Caco-2 (cell line): Measurements from ENCODE around the gene MORN5. TPM values are rescaled to one million over a fixed set of nuclear protein-coding genes. Genes with fewer than 3 reads are reported as not detected.

ENCODE experiments used
- BruUV-seq: library from RNA; stranded (reverse); fragments of 400-500 nt; replicated peaks from 2 replicates; lab custom pipeline; 2021; lab: Mats Ljungman, UMichigan
- CTCF ChIA-PET: fragments of 300-600 bp; sonication (Branson Sonifier 250); formaldehyde crosslinking; loops from one replicate; lab custom pipeline; 2022; ENCODE audit warnings: antibody characterized with exemption; lab: Charles Lee
- POLR2A ChIA-PET: fragments of 300-600 bp; sonication (Branson Sonifier 250); formaldehyde crosslinking; loops from one replicate; lab custom pipeline; 2022; ENCODE audit warnings: antibody characterized with exemption; lab: Charles Lee
- DNase-seq, 2 experiments: peaks; one replicate each; pipeline versions ENCODE4 v3.0.0 to v3.0.0-alpha.2; 2020 to 2022
- H3K27me3 ChIP-seq: replicated peaks from 2 replicates; pipeline ENCODE4 v1.6.0; 2011; ENCODE audit warnings: low read length; ENCODE audit not compliant: control insufficient read depth, insufficient read depth
- H3K36me3 ChIP-seq: 2 replicates; pipeline ENCODE4 v1.5.1; 2011; ENCODE audit warnings: low read length; ENCODE audit not compliant: control insufficient read depth, insufficient read depth
- H3K4me1 ChIP-seq: fragments of 250-450 bp; sonication (Bioruptor Pico); 2 replicates; pipeline ENCODE4 v1.5.1; 2020; ENCODE audit warnings: mild to moderate bottlenecking
- H3K4me3 ChIP-seq: 2 replicates; pipeline ENCODE4 v1.5.1; 2011; ENCODE audit warnings: low read depth, mild to moderate bottlenecking, control low read depth, low read length
- H3K9me3 ChIP-seq: fragments of 250-450 bp; sonication (Bioruptor Pico); 2 replicates; pipeline ENCODE4 v1.5.1; 2020; ENCODE audit warnings: mild to moderate bottlenecking, moderate library complexity
- H3K27ac Mint-ChIP-seq: one replicate; pipeline ENCODE4 v1.8.0; 2022; ENCODE audit warnings: mixed read lengths; ENCODE audit not compliant: unreplicated experiment
- H3K27me3 Mint-ChIP-seq: one replicate; pipeline ENCODE4 v1.8.0; 2022; ENCODE audit warnings: mixed read lengths; ENCODE audit not compliant: insufficient read depth, unreplicated experiment
- H3K36me3 Mint-ChIP-seq: one replicate; pipeline ENCODE4 v1.8.0; 2022; ENCODE audit warnings: mild to moderate bottlenecking, mixed read lengths; ENCODE audit not compliant: insufficient read depth, unreplicated experiment
- H3K4me1 Mint-ChIP-seq: one replicate; pipeline ENCODE4 v1.8.0; 2022; ENCODE audit warnings: low read depth, mixed read lengths; ENCODE audit not compliant: unreplicated experiment
- H3K4me3 Mint-ChIP-seq: one replicate; pipeline ENCODE4 v1.8.0; 2022; ENCODE audit warnings: mild to moderate bottlenecking, moderate library complexity, mixed read lengths; ENCODE audit not compliant: unreplicated experiment
- H3K9me3 Mint-ChIP-seq: one replicate; pipeline ENCODE4 v1.8.0; 2022; ENCODE audit warnings: mixed read lengths; ENCODE audit not compliant: unreplicated experiment
- intact Hi-C: fragments of 100-400 bp; cut with micrococcal nuclease; formaldehyde crosslinking; loops from one replicate; pipeline ENCODE4 v1.10.0; 2022; ENCODE audit not compliant: unreplicated experiment
- total RNA-seq: library from RNA; stranded (reverse); gene quantifications from 2 replicates; pipeline ENCODE4 v1.2.3, GENCODE V29; 2022
- TF ChIP-seq, protein P1 (sequence below), 2 experiments: fragments of 200-600 bp in 1 of 2; IDR thresholded peaks; 1 replicate in 1 of 2; 2 replicates in 1 of 2; pipeline versions ENCODE4 v1.5.1 to v1.8.0; 2011 to 2022; ENCODE audit warnings: antibody characterized with exemption in 1 of 2, control low read depth in 1 of 2, inconsistent platforms in 1 of 2, low read depth in 1 of 2, low read length in 1 of 2, mild to moderate bottlenecking in 1 of 2, moderate library complexity in 1 of 2; ENCODE audit not compliant: insufficient read depth in 1 of 2, severe bottlenecking in 1 of 2, unreplicated experiment in 1 of 2

The MORN5 gene
- total RNA-seq, 1 experiment from 2014 or later, result not detected

DNA sequence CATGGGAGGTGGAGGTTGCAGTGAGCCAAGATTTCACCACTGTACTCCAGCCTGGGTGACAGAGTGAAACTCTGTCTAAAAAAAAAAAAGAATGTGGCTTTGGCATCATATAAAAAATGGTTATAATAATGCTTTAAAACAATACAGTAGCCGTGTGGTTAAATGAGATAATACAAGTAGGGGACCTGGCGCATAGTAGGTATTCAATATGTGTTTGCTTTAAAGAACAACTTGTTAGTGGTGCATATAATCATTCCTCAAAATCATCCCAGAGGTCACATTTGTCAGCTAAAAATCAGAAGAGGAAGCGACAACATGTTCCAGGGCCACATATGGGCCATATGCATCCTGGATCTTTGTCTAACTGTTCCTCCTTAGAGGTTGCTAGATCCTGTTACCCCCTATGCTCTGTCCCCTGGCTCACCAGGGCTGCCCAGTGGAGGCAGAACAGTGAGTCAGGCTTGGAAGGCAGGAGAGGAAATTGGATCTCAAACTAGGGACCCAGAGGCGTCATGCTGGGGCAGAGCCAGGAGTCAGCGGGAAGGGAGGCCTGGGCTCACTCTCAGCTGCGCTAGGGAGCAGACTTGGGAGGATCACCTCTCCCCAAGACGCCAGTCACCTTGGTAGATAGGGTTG is 41.4 kb downstream of the MORN5 start:
- Mint-ChIP-seq H3K4me1 (peaks cover 12% of the 10 kb centered on the region), H3K27ac (no peak overlapping the region), H3K36me3 (no peaks in the 10 kb centered on the region), H3K9me3 (no peaks in the 10 kb centered on the region), H3K4me3 (no peak overlapping the region), H3K27me3 (no peaks in the 10 kb centered on the region)
- no peak overlapping the region for H3K4me3 ChIP-seq
- CTCF ChIA-PET, result no interaction called here
- no peaks in the 10 kb centered on the region for H3K9me3 ChIP-seq
- BruUV-seq, result no TSS peak
- no peaks in the 10 kb centered on the region for H3K27me3 ChIP-seq
- no peaks in the 10 kb centered on the region; the same call in 1 of the 2 replicates for H3K36me3 ChIP-seq
- POLR2A ChIA-PET, result interaction anchor here (0.6 kb wide), 1 partner anchor 861 kb away, joined by 3 read pairs; no protein-coding TSS in a partner anchor
- TF ChIP-seq, protein P1, sequence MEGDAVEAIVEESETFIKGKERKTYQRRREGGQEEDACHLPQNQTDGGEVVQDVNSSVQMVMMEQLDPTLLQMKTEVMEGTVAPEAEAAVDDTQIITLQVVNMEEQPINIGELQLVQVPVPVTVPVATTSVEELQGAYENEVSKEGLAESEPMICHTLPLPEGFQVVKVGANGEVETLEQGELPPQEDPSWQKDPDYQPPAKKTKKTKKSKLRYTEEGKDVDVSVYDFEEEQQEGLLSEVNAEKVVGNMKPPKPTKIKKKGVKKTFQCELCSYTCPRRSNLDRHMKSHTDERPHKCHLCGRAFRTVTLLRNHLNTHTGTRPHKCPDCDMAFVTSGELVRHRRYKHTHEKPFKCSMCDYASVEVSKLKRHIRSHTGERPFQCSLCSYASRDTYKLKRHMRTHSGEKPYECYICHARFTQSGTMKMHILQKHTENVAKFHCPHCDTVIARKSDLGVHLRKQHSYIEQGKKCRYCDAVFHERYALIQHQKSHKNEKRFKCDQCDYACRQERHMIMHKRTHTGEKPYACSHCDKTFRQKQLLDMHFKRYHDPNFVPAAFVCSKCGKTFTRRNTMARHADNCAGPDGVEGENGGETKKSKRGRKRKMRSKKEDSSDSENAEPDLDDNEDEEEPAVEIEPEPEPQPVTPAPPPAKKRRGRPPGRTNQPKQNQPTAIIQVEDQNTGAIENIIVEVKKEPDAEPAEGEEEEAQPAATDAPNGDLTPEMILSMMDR (IDR thresholded peaks at IDR 0.05; ENCODE audit: insufficient read depth in 1 of 2, low read depth in 1 of 2, low read length in 1 of 2, severe bottlenecking in 1 of 2, unreplicated experiment in 1 of 2), result no peak
- peaks cover 12% of the 10 kb centered on the region; the same call in 1 of the 2 replicates for H3K4me1 ChIP-seq
- intact Hi-C loops, result no loop called here
- no peak for DNase-seq

DNA sequence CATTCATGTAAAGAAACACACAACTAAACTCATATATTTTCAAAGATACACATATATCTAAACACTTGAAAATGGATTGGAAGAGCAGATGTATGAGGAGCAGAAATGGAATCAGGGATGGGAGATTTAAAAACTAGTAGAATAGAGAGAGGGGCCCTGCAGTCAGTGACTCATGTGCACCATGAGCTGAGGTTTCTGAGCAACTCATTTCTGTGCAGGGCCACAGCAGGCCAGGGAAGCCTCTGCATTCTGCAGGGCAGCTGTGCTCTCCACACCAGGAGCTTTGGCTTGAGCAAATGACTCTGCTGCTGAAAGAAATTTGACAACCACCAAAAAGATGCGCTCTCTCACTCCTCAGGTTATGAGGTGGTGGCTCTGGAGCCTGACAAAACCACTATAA is 41.9 kb downstream of the MORN5 start:
- intact Hi-C loops, result no loop called here
- Mint-ChIP-seq H3K36me3 (no peaks in the 10 kb centered on the region), H3K4me3 (no peak overlapping the region), H3K4me1 (peaks cover 12% of the 10 kb centered on the region), H3K27ac (no peak overlapping the region), H3K9me3 (no peaks in the 10 kb centered on the region), H3K27me3 (no peaks in the 10 kb centered on the region)
- Histone ChIP-seq H3K9me3 (no peaks in the 10 kb centered on the region), H3K4me3 (no peak overlapping the region), H3K27me3 (no peaks in the 10 kb centered on the region), H3K36me3 (no peaks in the 10 kb centered on the region; the same call in 1 of the 2 replicates), H3K4me1 (peaks cover 12% of the 10 kb centered on the region; the same call in 1 of the 2 replicates)
- BruUV-seq, result no TSS peak
- DNase-seq, result no peak
- TF ChIP-seq, protein P1 (IDR thresholded peaks at IDR 0.05; ENCODE audit: insufficient read depth in 1 of 2, low read depth in 1 of 2, low read length in 1 of 2, severe bottlenecking in 1 of 2, unreplicated experiment in 1 of 2), result no peak
- ChIA-PET POLR2A (interaction anchor here (0.6 kb wide), 1 partner anchor 862 kb away, joined by 3 read pairs; no protein-coding TSS in a partner anchor), CTCF (no interaction called here)

DNA sequence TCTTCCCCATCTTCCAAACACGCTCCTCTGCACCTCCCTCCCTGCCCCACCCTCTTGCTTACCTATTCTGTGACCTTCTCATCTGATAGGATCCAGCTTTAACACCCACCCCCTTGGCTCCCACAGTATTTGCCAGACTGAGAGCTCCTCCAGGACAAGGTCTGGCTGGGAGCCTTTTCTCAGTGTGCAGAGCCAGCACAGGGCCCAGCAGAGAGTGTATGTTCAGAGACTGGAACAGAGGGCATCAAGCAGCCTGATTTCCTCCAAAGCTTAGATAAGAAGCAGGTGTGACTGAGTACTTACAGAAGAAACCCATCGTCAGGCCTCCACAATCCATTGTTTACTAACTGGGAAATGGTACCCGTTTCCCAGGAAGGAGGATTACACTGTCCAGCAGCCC is 42.4 kb downstream of the MORN5 start:
- no peaks in the 10 kb centered on the region for H3K9me3 ChIP-seq
- intact Hi-C loops, result no loop called here
- ChIA-PET CTCF (no interaction called here), POLR2A (no interaction called here)
- Mint-ChIP-seq H3K4me1 (peaks cover 9% of the 10 kb centered on the region), H3K27ac (no peak overlapping the region), H3K9me3 (no peaks in the 10 kb centered on the region), H3K4me3 (no peak overlapping the region), H3K36me3 (no peaks in the 10 kb centered on the region), H3K27me3 (no peaks in the 10 kb centered on the region)
- peaks cover 12% of the 10 kb centered on the region; the same call in 1 of the 2 replicates for H3K4me1 ChIP-seq
- H3K4me3 ChIP-seq, result no peak overlapping the region
- DNase-seq, result no peak
- BruUV-seq, result no TSS peak
- no peaks in the 10 kb centered on the region for H3K27me3 ChIP-seq
- H3K36me3 ChIP-seq, result no peaks in the 10 kb centered on the region; the same call in 1 of the 2 replicates
- TF ChIP-seq, protein P1 (IDR thresholded peaks at IDR 0.05; ENCODE audit: insufficient read depth in 1 of 2, low read depth in 1 of 2, low read length in 1 of 2, severe bottlenecking in 1 of 2, unreplicated experiment in 1 of 2), result no peak
